IMR-90 (cell line): Measurements from ENCODE around the gene ABLIM3. TPM values are rescaled to one million over a fixed set of nuclear protein-coding genes. Genes with fewer than 3 reads are reported as not detected.

Experiments
- ATAC-seq: fragments of 200-7000 bp; cut with Tn5 transposase; 2 replicates; pipeline ENCODE4 v1.9.1; 2020; ENCODE audit warnings: low read depth, mild to moderate bottlenecking, moderate library complexity
- BruUV-seq: library from RNA; stranded (reverse); fragments of 400-500 nt; replicated peaks from 2 replicates; lab custom pipeline; 2021; lab: Mats Ljungman, UMichigan
- CTCF ChIA-PET: fragments of 300-600 bp; formaldehyde crosslinking; extraction: SDS; loops from one replicate; lab custom pipeline; 2021; ENCODE audit warnings: antibody characterized with exemption; lab: Yijun Ruan, JAX
- POLR2A ChIA-PET: fragments of 300-600 bp; sonication (Branson Sonifier 250); formaldehyde crosslinking; loops from one replicate; lab custom pipeline; 2022; ENCODE audit warnings: antibody characterized with exemption; ENCODE audit not compliant: unreplicated experiment; lab: Charles Lee
- DNase-seq: peaks from one replicate; pipeline ENCODE4 v3.0.0; 2013
- H2AFZ ChIP-seq: replicated peaks from 2 replicates; pipeline ENCODE3; 2013; ENCODE audit warnings: low read length, mild to moderate bottlenecking; ENCODE audit not compliant: poor library complexity
- H2AK5ac ChIP-seq: 2 replicates; pipeline ENCODE4 v1.6.1; 2013; ENCODE audit warnings: low read depth, low read length, inconsistent platforms
- H2AK9ac ChIP-seq: replicated peaks from 2 replicates; pipeline ENCODE3; 2013; ENCODE audit warnings: mild to moderate bottlenecking, low read depth, low read length, moderate library complexity; ENCODE audit not compliant: poor library complexity
- H2BK120ac ChIP-seq: 2 replicates; pipeline ENCODE4 v1.6.1; 2013; ENCODE audit warnings: low read depth, low read length, inconsistent platforms
- H2BK15ac ChIP-seq: 3 replicates; pipeline ENCODE4 v1.6.1; 2013; ENCODE audit warnings: low read depth, low read length, inconsistent platforms
- H2BK20ac ChIP-seq: 2 replicates; pipeline ENCODE4 v1.6.1; 2013; ENCODE audit warnings: low read depth, mild to moderate bottlenecking, inconsistent platforms, low read length, moderate library complexity
- H2BK5ac ChIP-seq: 2 replicates; pipeline ENCODE4 v1.6.1; 2013; ENCODE audit warnings: mild to moderate bottlenecking, low read depth, low read length, inconsistent platforms; ENCODE audit not compliant: poor library complexity, severe bottlenecking
- H3K14ac ChIP-seq: replicated peaks from 2 replicates; pipeline ENCODE4 v1.6.1; 2013; ENCODE audit warnings: low read depth, low read length, inconsistent platforms
- H3K18ac ChIP-seq: 2 replicates; pipeline ENCODE4 v1.6.1; 2013; ENCODE audit warnings: low read depth, low read length, control low read depth
- H3K23ac ChIP-seq: 2 replicates; pipeline ENCODE4 v1.6.1; 2013; ENCODE audit warnings: low read depth, low read length, inconsistent platforms
- H3K27ac ChIP-seq: 2 replicates; pipeline ENCODE4 v1.5.1; 2013; ENCODE audit warnings: mild to moderate bottlenecking, control low read depth, low read length; ENCODE audit not compliant: insufficient read depth
- H3K27me3 ChIP-seq: 2 replicates; pipeline ENCODE4 v1.6.1; 2013; ENCODE audit warnings: low read length; ENCODE audit not compliant: control insufficient read depth, insufficient read depth
- H3K36me3 ChIP-seq: 2 replicates; pipeline ENCODE4 v1.6.1; 2013; ENCODE audit warnings: low read length, mixed read lengths; ENCODE audit not compliant: control insufficient read depth, insufficient read depth
- H3K4ac ChIP-seq: 2 replicates; pipeline ENCODE4 v1.6.1; 2013; ENCODE audit warnings: low read depth, low read length, inconsistent platforms
- H3K4me1 ChIP-seq: 2 replicates; pipeline ENCODE4 v1.6.1; 2013; ENCODE audit warnings: low read length, mixed read lengths; ENCODE audit not compliant: control insufficient read depth, insufficient read depth
- H3K4me2 ChIP-seq: 2 replicates; pipeline ENCODE4 v1.6.1; 2013; ENCODE audit warnings: low read depth, mild to moderate bottlenecking, control low read depth, low read length, moderate library complexity
- H3K4me3 ChIP-seq: 2 replicates; pipeline ENCODE4 v1.5.1; 2013; ENCODE audit warnings: low read depth, mild to moderate bottlenecking, control low read depth, low read length, moderate library complexity; ENCODE audit not compliant: insufficient read depth
- H3K56ac ChIP-seq: 2 replicates; pipeline ENCODE4 v1.6.1; 2013; ENCODE audit warnings: low read length, inconsistent platforms; ENCODE audit not compliant: insufficient read depth; ENCODE audit errors: extremely low read depth
- H3K79me1 ChIP-seq, 2 experiments: 2 replicates each; pipeline ENCODE4 v1.6.1; 2013; ENCODE audit warnings: low read length in 2 of 2, inconsistent platforms in 1 of 2, low read depth in 1 of 2
- H3K9ac ChIP-seq: 2 replicates; pipeline ENCODE4 v1.6.1; 2013; ENCODE audit warnings: low read depth, low read length, control low read depth
- H3K9me1 ChIP-seq: 2 replicates; pipeline ENCODE4 v1.6.1; 2013; ENCODE audit warnings: low read length, inconsistent platforms; ENCODE audit not compliant: insufficient read depth
- H3K9me3 ChIP-seq: 2 replicates; pipeline ENCODE4 v1.6.1; 2013; ENCODE audit warnings: low read length; ENCODE audit not compliant: control insufficient read depth, insufficient read depth
- H4K20me1 ChIP-seq: 2 replicates; pipeline ENCODE4 v1.6.1; 2013; ENCODE audit warnings: low read length, inconsistent platforms; ENCODE audit not compliant: insufficient read depth
- H4K5ac ChIP-seq: 2 replicates; pipeline ENCODE4 v1.6.1; 2013; ENCODE audit warnings: mild to moderate bottlenecking, low read depth, low read length, control low read depth
- H4K8ac ChIP-seq, 2 experiments: 2 replicates each; pipeline ENCODE4 v1.6.1; 2013; ENCODE audit warnings: low read depth in 2 of 2, low read length in 2 of 2, control low read depth in 1 of 2, inconsistent platforms in 1 of 2
- H4K91ac ChIP-seq: 2 replicates; pipeline ENCODE4 v1.6.1; 2013; ENCODE audit warnings: low read depth, low read length, inconsistent platforms; ENCODE audit not compliant: insufficient read depth
- CEBPB ChIP-seq: IDR thresholded peaks from 2 replicates; pipeline ENCODE4 v1.6.1; 2012; ENCODE audit warnings: low read depth, low read length, improper control_type of control experiment
- MAFK ChIP-seq: IDR thresholded peaks from 2 replicates; pipeline ENCODE4 v1.6.1; 2012; ENCODE audit warnings: low read depth, low read length, improper control_type of control experiment
- MXI1 ChIP-seq: IDR thresholded peaks from 2 replicates; pipeline ENCODE4 v1.6.1; 2012; ENCODE audit warnings: low read depth, mild to moderate bottlenecking, low read length, moderate library complexity, borderline replicate concordance
- RFX5 ChIP-seq: IDR thresholded peaks from 2 replicates; pipeline ENCODE4 v1.8.0; 2012; ENCODE audit warnings: low read depth, mild to moderate bottlenecking, low read length, moderate library complexity
- WGBS, 2 experiments: methylation state at CpG; one replicate each; pipeline versions ENCODE4 v1.1.5 to v1.1.7; 2013; ENCODE audit warnings: missing lambda C conversion rate in 2 of 2; ENCODE audit not compliant: insufficient read length in 1 of 2; ENCODE audit errors: extremely low coverage in 2 of 2; 5-methylcytosine and 5-hydroxymethylcytosine counted together
- dilution Hi-C: fragments of 300-500 bp; cut with HindIII; formaldehyde crosslinking; loops from one replicate; pipeline ENCODE4 v1.14.3; 2018; ENCODE audit warnings: low sequenced_read_pairs; ENCODE audit not compliant: unreplicated experiment
- in situ Hi-C: fragments of 300-500 bp; cut with MboI; formaldehyde crosslinking; loops from 3 replicates; pipeline ENCODE4 v1.14.3; 2019; ENCODE audit warnings: low sequenced_read_pairs, inconsistent platforms, mixed read lengths
- intact Hi-C: fragments of 100-400 bp; cut with micrococcal nuclease; formaldehyde crosslinking; loops from 2 replicates; pipeline ENCODE4 v1.10.0; 2022
- polyA plus RNA-seq, 3 experiments: library from polyadenylated mRNA; depleted of rRNA; stranded (reverse); fragments of >200 nt; gene quantifications; 2 replicates each; pipeline ENCODE4 v1.2.3, GENCODE V29; 2012; ENCODE audit warnings: low replicate concordance in 1 of 3
- total RNA-seq: library from RNA; depleted of rRNA; stranded (reverse); fragments of >200 nt; gene quantifications from 2 replicates; pipeline ENCODE4 v1.2.3, GENCODE V29; 2012

The ABLIM3 gene
- total and polyA plus RNA-seq, 2 of the 4 experiments (the other 2 are of a cell fraction) = 33.3 to 69.9 TPM

DNA sequence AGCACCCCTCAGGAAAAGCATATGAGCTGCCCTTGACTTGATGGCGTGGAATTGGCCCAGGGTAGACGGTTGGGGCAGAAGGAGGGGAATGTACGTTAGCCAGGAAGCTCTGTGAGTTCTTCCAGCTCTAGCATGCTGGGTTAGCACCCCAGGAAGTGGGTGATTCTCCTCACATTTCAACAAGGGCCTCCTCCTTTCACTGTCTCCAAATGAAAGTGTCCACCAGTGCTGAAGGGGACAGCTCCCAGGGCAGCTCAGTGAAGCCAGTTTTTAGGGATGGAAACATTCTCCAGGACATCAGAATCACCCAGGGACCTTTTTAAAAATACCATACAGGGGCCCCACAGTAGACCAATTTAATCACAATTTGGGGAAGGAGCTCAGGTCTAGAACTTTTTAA lies 113.2 kb downstream of the ABLIM3 start:
- ChIA-PET POLR2A (no interaction called here), CTCF (interaction anchor here (1.5 to 1.8 kb wide), 2 partner anchors 11 to 14 kb away, joined by 4 to 6 read pairs; no protein-coding TSS in a partner anchor)
- H3K23ac ChIP-seq = no peak overlapping the region
- H3K56ac ChIP-seq = no peak overlapping the region
- no CpG with 5 or more reads among the region's 3 CpGs for WGBS, 2 experiments
- peaks cover 0 to 16% of the 10 kb centered on the region in 2 experiments; a peak in 2 of 4 replicates for H3K79me1 ChIP-seq
- ATAC-seq (peak; percentile 66), DNase-seq (peak; percentile 48)
- H2BK15ac ChIP-seq = no peak overlapping the region
- no peak overlapping the region for H4K91ac ChIP-seq
- BruUV-seq = no TSS peak
- no peak overlapping the region for H4K5ac ChIP-seq
- H3K4me1 ChIP-seq = peaks cover 13% of the 10 kb centered on the region
- H3K9me1 ChIP-seq = peaks cover 28% of the 10 kb centered on the region
- H2AFZ ChIP-seq = no peak overlapping the region
- no peak overlapping the region for H3K14ac ChIP-seq
- TF ChIP-seq MAFK (no peak), CEBPB (no peak), MXI1 (no peak), RFX5 (no peak)
- H3K4ac ChIP-seq = no peak overlapping the region
- no peak overlapping the region for H2AK5ac ChIP-seq
- no peak overlapping the region for H3K27ac ChIP-seq
- no peak overlapping the region for H2BK120ac ChIP-seq
- peaks cover 5% of the 10 kb centered on the region; the same call in 1 of the 2 replicates for H4K20me1 ChIP-seq
- no peak overlapping the region for H3K18ac ChIP-seq
- intact Hi-C loops (no loop called here), in situ Hi-C loops (no loop called here), dilution Hi-C loops (no loop called here)
- no peak overlapping the region for H3K9ac ChIP-seq
- peak overlapping the region; percentile 40 for H2AK9ac ChIP-seq
- H3K4me2 ChIP-seq = no peak overlapping the region
- peaks cover 33% of the 10 kb centered on the region for H3K36me3 ChIP-seq
- no peak overlapping the region for H3K4me3 ChIP-seq
- H4K8ac ChIP-seq = no peak overlapping the region
- H2BK5ac ChIP-seq = no peak overlapping the region
- H3K27me3 ChIP-seq = no peaks in the 10 kb centered on the region
- H2BK20ac ChIP-seq = no peak overlapping the region
- H3K9me3 ChIP-seq = no peaks in the 10 kb centered on the region
